CD4-positive, alpha-beta T cell treated with Interleukin-15 for 1 hour (primary cell): Measurements from ENCODE around the gene TRIM24.
"Not testable (repeated sequence)": the region's sequence is repeated elsewhere in the genome, so short reads cannot be mapped to it uniquely, and the experiment has no call there.

Experiments
- DNase-seq: peaks from one replicate; pipeline ENCODE4 v3.0.0-alpha.2; 2020

The TRIM24 gene

DNA sequence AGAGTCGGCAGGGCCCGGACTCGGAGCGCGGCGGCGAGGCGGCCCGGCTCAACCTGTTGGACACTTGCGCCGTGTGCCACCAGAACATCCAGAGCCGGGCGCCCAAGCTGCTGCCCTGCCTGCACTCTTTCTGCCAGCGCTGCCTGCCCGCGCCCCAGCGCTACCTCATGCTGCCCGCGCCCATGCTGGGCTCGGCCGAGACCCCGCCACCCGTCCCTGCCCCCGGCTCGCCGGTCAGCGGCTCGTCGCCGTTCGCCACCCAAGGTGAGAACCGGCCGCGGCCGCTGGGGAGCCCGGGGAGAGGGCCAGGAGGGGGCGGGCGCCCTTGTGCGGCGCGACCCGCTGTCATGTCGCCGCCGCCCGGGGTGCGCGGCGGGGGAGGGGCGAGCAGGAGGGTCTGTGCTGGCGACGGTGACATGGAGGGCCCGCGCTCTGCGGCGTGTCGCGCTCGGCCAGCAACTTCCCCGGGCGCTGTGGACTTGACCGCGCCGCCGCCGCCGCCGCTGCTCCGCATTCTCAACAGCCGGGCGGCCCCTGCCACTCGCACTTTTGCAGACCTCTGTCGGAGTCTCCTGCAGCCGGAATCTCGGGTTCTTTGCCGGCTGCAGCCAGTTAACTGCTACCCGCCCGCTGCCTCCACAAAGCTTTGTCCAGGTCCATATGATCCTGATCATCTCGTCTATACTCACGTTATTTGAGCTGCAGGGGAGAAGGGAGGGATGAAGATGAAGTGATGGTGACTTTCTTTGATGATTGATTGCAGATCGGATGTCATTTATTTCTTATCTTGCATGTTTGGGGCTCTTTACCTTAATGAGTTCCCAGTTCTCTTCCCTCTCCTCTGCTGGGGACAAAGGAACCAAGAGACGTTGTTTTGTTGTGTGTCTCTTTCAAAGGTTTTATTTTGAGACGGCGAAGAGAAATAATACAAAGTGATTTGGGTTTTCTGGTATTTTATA is 869 bp downstream of the TRIM24 start:
- peak; percentile 55 for DNase-seq

- not testable (repeated sequence) for DNase-seq
Observed at GRCh38 chr7:138463291-138463618, 3.2 kb downstream of the TRIM24 start.

GRCh38 chr7:138465046-138465445 is 5.0 kb downstream of the TRIM24 start:
- no peak for DNase-seq

DNA sequence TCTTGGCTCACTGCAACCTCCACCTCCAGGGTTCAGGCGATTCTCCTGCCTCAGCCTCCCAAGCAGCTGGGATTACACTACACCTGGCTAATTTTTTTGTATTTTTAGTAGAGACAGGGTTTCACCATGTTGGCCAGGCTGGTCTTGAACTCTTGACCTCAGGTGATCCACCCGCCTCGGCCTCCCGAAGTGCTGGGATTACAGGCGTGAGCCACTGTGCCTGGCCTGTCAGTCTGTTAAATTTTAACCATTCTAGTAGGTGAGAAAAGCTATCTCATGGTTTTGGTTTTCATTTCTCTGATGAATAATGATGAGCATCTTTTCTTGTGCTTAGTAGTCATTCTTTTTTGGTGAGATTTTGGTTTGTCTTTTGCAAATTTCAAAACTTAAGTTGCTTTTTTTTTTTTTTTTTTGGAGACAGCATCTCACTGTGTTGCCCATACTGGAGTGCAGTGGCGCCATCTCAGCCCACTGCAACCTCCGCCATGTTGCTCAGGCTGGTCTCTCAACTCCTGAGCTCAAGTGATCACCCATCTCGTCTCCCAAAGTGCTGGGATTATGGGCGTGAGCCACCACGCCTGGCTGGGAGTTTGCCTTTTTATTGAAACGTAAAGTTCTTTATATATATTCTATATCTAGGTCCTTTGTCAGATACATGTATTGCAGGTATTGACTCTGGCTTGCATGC is 6.2 kb downstream of the TRIM24 start:
- DNase-seq = not testable (repeated sequence)

DNA sequence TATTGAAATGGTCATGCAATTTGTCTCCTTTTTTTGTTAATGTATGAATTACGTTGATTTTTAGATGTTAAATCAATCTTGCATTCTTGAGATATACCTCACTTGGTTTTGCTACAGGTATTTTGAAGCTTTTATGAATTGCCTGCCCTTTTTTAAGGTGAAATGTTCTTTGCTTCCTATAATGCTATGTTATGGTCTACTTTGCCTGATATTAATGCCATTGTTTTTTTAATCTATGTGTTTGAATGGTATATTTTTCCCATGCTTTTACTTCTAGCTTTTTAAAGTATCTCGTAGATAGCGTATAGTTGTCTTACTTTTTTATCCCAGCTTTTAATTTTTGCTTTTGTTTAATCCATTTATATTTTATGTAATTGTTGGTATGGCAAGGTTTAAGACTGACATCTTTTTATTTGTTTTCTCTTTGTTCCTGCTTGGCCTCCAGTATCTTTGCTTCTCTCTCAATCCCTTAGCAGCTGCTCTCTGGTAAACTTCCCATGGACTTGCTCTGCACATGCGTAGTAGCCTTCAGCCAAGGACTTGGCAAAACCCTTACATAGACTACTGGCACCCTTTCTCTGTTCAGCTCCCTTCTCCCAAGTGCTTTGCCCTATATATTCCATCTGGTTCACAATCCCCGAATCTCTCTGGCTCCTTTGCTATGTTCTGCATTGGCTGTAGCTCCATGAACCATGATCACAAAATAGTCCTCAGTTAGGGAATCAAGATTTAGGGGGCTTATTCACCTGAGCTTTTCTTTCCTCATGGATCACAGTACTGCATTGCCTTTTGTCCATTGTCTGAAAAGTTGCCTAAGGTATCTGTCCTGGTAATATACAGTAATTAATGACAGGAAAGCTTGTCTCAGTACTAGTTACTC is 8.4 kb downstream of the TRIM24 start:
- no peak for DNase-seq

- DNase-seq = no peak
Observed at GRCh38 chr7:138470391-138471157, 10.5 kb downstream of the TRIM24 start.

GRCh38 chr7:138472292-138473079 is 12.4 kb downstream of the TRIM24 start:
- DNase-seq = no peak

DNA sequence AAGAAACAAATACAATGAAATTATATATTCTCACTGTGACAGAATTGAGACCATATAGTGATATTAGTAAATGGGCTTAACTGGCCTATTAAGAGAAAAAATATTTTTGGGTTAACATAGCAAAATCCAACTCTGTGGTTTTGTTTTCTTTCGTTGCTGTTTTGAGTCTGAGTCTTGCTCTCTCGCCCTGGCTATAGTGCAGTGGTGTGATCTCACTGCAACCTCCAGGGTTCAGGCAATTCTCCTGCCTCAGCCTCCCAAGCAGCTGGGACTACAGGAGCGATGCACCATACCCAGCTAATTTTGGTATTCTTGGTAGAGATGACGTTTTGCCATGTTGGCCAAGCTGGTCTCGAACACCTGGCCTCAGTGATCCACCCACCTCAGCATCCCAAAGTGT is 15.3 kb downstream of the TRIM24 start:
- DNase-seq = no peak

GRCh38 chr7:138477081-138477578 is 17.1 kb downstream of the TRIM24 start:
- DNase-seq = no peak

DNA sequence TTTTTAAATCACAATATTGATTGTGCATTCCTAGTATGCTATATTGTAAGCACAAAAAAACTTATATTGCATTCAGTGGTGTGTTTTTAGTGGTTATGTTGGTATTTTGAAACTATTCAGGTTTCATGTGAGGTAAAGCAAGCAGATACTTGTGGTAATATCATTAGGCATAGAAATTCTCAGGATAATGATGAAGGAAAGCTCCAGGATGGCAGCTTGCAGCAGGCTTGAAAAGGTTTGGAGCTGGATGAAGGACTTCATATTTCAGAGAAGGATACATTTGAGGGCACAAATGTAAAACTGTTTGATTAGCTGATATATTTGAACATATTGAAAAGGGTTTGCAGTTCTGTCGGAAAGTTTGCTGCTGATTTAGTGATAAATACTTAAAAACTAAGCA is 17.5 kb downstream of the TRIM24 start:
- DNase-seq = no peak

GRCh38 chr7:138478499-138478908 is 18.4 kb downstream of the TRIM24 start:
- no peak for DNase-seq

GRCh38 chr7:138480527-138480926 is 20.5 kb downstream of the TRIM24 start:
- no peak for DNase-seq

DNA sequence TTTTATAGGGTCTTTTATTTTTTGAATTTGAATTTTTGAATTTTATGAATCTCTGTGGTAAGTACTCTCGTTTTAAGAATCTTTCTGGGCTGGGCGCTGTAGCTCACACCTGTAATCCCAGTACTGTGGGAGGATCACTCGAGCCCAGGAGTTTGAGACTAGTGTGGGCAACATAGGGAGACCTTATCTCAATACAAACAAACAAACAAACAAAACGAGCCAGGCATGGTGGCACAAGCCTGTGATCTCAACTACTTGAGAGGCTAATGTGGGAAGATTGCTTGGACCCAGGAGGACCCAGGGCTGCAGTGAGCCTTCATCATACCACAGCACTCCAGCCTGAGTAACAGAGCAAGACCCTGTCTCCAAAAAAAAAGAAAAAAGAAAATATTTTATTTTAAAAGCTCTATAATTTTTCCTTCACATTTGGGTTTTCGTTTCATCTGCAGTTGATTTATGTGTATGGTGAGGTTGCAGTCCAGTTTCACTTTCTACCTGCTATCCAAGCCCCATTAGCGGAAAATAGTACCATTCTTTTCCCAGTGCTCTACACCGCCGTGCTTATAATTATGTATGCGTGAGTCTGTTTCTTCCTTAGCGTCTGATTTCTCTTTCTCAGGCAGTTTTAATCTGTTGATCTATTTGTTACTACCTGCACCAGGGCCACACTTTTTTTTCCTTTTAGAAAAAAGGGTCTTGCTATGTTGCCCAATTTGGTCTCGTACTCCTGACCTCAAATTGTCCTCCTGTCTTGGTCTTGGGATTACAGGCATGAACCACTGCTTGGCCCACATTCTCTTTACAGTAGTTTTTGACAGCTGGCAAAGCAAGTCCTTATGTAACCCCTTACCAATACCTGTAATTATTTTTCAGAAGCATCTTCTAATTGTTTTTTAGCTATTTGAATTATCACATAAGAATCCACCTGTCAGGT is 21.7 kb downstream of the TRIM24 start:
- no peak for DNase-seq

DNA sequence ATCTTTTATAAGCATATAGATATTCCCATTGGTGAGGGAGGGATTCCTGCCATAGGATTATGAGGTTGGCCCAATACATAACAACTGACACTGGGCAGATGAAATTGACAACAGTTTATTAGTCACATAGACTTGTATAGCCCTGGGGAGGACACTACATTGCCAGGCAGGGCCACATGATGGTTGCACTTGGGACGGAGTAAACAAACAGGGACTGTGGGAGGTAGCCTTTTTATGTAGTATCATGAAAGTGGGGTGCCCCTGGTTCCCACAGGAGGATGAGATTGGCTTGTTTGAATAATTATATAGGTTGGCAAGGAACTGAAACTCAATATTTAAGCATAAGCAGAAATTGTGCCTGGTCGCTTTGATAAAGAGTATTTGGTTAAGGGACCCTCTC is 23.5 kb downstream of the TRIM24 start:
- DNase-seq = no peak

DNA sequence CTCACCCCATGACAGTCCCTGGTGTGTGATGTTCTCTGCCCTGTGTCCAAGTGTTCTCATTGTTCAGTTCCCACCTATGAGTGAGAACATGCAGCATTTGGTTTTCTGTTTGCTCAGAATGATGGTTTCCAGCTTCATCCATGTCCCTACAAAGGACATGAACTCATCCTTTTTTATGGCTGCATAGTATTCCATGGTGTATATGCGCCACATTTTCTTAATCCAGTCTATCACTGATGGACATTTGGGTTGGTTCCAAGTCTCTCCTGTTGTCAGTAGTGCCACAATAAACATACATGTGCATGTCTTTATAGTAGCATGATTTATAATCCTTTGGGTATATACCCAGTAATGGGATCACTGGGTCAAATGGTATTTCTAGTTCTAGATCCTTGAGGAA is 25.4 kb downstream of the TRIM24 start:
- not testable (repeated sequence) for DNase-seq

- not testable (repeated sequence) for DNase-seq
Observed at GRCh38 chr7:138489139-138489538, 29.1 kb downstream of the TRIM24 start.

- no peak for DNase-seq
Observed at GRCh38 chr7:138491612-138492386, 31.7 kb downstream of the TRIM24 start.

- no peak for DNase-seq
Observed at GRCh38 chr7:138492423-138492822, 32.4 kb downstream of the TRIM24 start.

DNA sequence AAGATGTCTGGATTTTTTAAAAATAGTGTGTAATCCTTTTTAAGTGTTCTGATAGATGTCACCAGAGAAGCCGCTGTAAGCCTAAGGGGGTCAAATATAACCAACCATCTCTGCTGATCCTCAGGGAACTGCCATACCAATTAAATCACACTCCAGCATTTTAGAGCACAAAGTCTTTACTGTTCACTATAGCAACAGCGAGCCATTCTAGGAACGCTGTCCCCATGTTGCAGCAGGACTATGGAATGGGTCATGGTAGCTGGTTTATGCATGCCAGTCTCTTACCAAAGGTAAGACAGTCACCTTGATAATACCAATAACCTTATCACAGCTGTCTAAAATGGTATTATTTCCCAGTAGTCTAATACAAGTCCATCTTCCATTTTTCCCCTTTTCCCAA is 33.5 kb downstream of the TRIM24 start:
- DNase-seq = no peak
